ENCODE data around the gene RBM33.
"Not testable (repeated sequence)": the region's sequence is repeated elsewhere in the genome, so short reads cannot be mapped to it uniquely, and the experiment has no call there.

RBM33 gene

DNA sequence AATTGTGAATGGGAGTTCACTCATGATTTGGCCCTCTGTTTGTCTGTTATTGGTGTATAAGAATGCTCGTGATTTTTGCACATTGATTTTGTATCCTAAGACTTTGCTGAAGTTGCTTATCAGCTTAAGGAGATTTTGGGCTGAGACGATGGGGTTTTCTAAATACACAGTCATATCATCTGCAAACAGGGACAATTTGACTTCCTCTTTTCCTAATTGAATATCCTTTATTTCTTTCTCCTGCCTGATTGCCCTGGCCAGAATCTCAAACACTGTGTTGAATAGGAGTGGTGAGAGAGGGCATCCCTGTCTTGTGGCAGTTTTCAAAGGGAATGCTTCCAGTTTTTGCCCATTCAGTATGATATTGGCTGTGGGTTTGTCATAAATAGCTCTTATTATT lies 43.8 kb downstream of the RBM33 start:
- not testable (repeated sequence) for DNase-seq (ENCODE audit: low read depth in 2 of 3, low spot score in 1 of 3)

DNA sequence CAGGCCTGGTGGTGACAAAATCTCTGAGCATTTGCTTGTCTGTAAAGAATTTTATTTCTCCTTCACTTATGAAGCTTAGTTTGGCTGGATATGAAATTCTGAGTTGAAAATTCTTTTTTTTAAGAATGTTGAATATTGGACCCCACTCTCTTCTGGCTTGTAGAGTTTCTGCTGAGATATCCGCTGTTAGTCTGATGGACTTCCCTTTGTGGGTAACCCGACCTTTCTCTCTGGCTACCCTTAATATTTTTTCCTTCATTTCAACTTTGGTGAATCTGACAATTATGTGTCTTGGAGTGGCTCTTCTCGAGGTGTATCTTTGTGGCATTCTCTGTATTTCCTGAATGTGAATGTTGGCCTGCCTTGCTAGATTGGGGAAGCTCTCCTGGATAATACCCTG lies 46.2 kb downstream of the RBM33 start:
- not testable (repeated sequence) for DNase-seq (ENCODE audit: low read depth in 2 of 3, low spot score in 1 of 3)

GRCh38 chr7:155692317-155692716 lies 47.9 kb downstream of the RBM33 start:
- no peak for DNase-seq (ENCODE audit: low read depth in 2 of 3, low spot score in 1 of 3)

- DNase-seq (ENCODE audit: low read depth in 2 of 3, low spot score in 1 of 3): no peak
These were observed 49.4 kb downstream of the RBM33 start for GRCh38 chr7:155693826-155694225.

DNA sequence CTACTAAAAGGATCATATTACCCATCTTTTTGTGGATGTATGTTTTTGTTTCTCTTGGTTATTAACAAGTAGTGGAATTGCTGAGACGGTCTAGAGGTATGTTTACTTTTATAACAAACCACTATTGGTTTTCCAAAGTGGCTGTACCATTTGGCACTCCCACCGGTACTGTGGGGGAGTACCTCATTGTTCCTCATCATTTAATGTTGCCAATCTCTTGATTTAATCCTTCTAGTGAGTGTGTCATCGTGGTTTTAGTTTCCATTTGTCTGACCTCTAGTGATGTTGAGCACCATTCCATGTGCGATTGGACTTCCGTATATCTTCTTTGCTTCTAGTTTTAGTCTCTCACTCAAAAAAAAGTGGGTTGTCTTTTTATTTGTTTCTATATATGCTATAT lies 50.4 kb downstream of the RBM33 start:
- no peak for DNase-seq (ENCODE audit: low read depth in 2 of 3, low spot score in 1 of 3)

DNA sequence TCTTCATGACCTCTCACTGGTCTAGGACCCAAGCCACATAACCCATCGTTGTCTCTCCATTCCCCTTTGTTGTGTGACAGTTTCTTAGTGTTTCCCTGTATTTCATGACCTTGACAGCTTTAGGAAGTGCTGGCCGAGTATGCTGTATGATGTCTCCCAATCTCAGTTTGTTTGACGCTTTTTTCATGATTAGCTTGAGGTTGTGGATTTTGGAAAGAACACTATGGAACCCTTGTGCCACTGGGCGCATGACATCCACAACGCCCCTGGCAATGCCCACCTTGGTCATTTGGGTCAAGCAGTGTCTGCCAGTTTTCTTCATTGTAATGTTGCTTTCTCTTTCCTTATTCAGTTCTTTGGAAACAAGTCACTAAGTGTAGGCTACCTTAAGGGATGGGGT lies 52.3 kb downstream of the RBM33 start:
- DNase-seq (ENCODE audit: low read depth in 2 of 3, low spot score in 1 of 3): no peak

DNA sequence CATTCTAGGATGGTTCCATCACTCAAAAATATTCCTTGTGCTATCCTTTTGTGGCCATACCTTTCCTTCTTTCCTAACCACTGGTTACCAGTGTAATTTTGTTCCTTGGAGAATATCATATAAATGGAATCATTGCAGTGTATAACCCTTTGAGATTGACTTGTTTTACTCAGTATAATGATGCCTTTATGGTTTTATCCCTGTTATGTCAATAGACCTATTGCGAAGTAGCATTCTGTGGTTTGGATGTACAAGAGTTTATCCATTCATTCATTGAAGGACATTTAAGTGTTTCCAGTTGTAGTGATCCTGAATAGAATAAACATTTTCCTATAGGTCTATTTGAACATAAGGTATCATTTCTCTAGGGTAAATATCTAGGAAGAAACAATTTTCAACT lies 54.2 kb downstream of the RBM33 start:
- DNase-seq (ENCODE audit: low read depth in 2 of 3, low spot score in 1 of 3): no peak

DNA sequence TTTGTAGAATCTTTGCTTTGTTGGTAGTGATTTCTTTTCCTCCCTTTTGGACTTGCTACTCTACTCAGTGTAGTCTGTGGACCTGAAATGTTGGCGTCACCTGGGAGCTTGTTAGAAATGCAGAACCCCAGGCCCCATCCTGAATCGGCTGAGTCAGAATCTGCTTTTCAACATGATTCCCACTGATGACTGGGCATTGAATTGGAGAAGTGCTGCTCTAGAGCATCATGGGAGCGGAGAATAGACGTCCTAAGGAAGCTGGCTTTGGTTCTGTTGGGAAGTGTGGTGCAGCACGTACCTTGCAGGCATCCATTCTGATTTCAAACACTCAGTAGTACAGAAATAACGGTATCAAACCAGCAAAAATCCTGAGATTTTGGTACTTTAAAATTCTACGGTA lies 54.7 kb downstream of the RBM33 start:
- no peak for DNase-seq (ENCODE audit: low read depth in 2 of 3, low spot score in 1 of 3)

GRCh38 chr7:155700847-155701246 lies 56.4 kb downstream of the RBM33 start:
- no peak for DNase-seq (ENCODE audit: low read depth in 2 of 3, low spot score in 1 of 3)

GRCh38 chr7:155701972-155702544 lies 57.6 kb downstream of the RBM33 start:
- DNase-seq (ENCODE audit: low read depth in 2 of 3, low spot score in 1 of 3): no peak

DNA sequence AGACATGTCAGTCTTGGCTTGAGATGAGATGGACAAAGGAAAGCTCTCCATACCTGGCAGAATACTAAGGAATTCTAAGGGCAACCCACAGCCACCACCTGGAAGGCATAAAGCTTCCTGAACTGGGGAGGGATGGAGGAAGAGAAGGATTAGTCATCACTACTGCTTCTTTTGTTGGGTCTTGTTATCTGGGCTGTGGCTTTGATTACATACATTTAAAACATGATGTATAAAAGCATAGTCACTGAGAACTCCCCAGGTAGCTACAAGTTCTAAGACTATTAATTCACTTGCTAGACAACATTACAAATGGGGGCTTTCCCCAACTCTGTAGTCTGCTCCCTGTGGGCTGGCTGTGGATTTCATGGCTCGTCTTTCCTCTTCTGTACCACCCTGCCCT lies 58.2 kb downstream of the RBM33 start:
- no peak for DNase-seq (ENCODE audit: low read depth in 2 of 3, low spot score in 1 of 3)

GRCh38 chr7:155705623-155706360 lies 61.3 kb downstream of the RBM33 start:
- DNase-seq (ENCODE audit: low read depth in 2 of 3, low spot score in 1 of 3): no peak

GRCh38 chr7:155706376-155706775 lies 61.9 kb downstream of the RBM33 start:
- no peak for DNase-seq (ENCODE audit: low read depth in 2 of 3, low spot score in 1 of 3)

- DNase-seq (ENCODE audit: low read depth in 2 of 3, low spot score in 1 of 3): no peak
These were observed 65.0 kb downstream of the RBM33 start for GRCh38 chr7:155709453-155709852.

GRCh38 chr7:155710031-155710430 lies 65.6 kb downstream of the RBM33 start:
- no peak for DNase-seq (ENCODE audit: low read depth in 2 of 3, low spot score in 1 of 3)

GRCh38 chr7:155710530-155710929 lies 66.1 kb downstream of the RBM33 start:
- DNase-seq (ENCODE audit: low read depth in 2 of 3, low spot score in 1 of 3): no peak

DNA sequence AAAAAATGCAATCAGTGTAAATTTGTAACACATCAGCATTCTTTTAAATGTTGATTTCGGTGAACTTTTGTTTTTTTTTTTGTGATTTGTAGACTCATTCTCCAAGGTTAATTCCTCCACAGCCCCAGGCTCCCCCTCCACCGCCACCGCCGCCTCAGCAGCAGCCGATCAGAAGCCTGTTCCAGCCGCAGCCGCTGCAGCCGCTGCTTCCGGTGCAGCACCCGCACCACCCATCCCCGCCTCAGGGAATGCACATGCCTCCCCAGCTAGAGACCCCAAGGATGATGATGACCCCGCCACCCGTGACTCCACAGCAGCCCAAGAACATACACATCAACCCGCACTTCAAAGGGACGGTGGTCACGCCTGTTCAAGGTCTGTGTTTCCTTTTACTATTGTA lies 66.6 kb downstream of the RBM33 start:
- DNase-seq (ENCODE audit: low read depth in 2 of 3, low spot score in 1 of 3): no peak

GRCh38 chr7:155713384-155713783 lies 68.9 kb downstream of the RBM33 start:
- no peak for DNase-seq (ENCODE audit: low read depth in 2 of 3, low spot score in 1 of 3)

- DNase-seq (ENCODE audit: low read depth in 2 of 3, low spot score in 1 of 3): no peak
These were observed 70.2 kb downstream of the RBM33 start for GRCh38 chr7:155714702-155715101.

DNA sequence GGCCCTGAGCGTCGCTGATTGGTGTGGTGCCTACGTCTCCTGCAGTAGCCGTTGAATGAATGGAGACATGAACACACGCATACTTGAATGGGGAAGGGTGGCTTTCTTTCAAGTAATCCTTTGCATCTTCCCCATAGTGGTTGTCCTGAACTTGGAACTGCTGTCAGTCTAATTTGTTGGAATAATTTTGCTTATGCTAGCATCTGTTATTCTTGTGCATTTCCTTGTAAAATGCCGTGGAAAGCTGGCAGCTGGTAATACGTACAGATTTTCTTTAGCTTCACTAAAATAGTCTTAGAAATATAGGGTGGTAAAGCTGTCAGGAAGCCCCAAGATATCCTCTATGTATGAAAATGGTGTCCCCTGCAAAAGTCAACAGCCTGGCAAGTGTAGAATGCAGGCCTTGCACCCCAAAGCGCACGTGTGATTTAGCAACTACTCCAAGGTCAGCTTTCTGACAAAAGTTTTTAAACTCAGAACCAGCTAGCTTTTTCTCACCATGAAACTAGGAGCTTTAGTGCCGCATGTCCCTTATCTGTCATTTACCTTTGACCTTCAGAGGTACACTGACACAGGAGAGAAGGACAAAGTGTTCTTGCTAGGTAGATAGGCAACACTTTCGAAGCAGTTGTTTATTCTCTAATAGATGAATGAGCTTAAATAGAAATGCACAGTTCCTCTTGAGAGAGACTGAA lies 70.8 kb downstream of the RBM33 start:
- no peak for DNase-seq (ENCODE audit: low read depth in 2 of 3, low spot score in 1 of 3)

DNA sequence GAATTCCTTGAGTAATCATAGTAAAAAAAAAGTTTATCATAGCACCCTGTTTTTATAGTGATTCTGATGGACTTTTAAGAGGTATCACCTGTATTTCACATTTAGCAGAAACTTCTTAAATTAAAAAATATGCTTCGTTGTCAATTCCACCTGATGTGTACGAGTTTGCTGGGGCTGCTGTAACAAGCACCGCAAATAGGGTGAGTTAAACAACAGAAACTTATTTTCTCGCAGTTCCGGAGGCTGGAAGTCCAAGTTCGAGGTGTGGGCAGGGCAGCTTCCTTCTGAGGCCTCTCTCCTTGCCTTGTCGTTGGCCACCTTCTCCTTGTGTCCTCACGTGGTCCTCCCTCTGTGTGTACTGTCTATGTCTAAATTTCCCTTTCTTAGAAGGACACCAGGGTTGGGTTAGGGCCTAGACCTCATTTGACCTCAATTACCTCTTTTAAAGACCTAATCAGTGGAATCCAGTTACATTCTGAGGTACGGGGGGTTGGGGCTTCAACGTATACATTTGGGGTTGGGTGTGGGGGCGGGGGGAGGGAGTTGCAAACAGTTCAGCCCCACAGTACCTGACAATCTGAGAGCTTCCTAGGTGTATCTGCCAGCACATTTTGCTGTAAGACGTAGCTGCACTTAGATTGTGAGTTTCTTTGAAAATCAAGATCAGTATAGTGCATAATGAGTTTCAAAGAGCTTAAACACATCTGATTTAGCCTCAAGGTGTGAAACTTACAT lies 72.7 kb downstream of the RBM33 start:
- DNase-seq (ENCODE audit: low read depth in 2 of 3, low spot score in 1 of 3): no peak

DNA sequence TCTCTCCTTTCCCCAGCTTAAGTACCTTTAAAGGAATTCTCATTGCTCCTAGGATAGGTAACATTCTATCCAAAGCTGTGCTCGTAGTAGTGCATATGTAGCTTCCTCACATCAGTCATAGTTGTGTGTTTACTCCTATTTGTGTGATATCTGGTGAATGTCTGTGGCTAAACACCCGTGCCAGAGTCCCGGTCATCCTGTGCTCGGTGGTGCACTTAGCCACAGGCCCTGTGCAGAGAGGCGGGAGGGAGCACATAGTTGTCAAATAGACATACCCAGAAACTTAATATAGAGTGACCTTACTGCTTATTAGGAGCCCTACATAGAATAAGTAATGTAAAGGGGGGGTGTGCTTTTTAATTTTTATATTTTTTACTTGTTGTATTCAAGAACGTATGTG lies 76.6 kb downstream of the RBM33 start:
- no peak for DNase-seq (ENCODE audit: low read depth in 2 of 3, low spot score in 1 of 3)

Measured in stimulated activated CD4-positive, alpha-beta T cell treated with anti-CD3 and anti-CD28 coated beads, Interleukin-12 subunit alpha, Interleukin-12 subunit beta, amount 100 ng/mL, for 48 hours (primary cell).